Progenitor cell of endocrine pancreas (in vitro differentiated cells): Measurements from ENCODE around the gene DNAJB8. TPM values are rescaled to one million over a fixed set of nuclear protein-coding genes. Genes with fewer than 3 reads are reported as not detected.

Source experiments
- DNase-seq: peaks from one replicate; pipeline ENCODE4 v3.0.0; 2021; ENCODE audit warnings: low spot score; ENCODE audit not compliant: unreplicated experiment
- H3K27ac Mint-ChIP-seq: 2 replicates; pipeline ENCODE4 v1.8.0; 2021; ENCODE audit warnings: mild to moderate bottlenecking, moderate library complexity, mixed read lengths
- H3K27me3 Mint-ChIP-seq: 2 replicates; pipeline ENCODE4 v1.8.0; 2021; ENCODE audit warnings: mixed read lengths
- H3K36me3 Mint-ChIP-seq: 2 replicates; pipeline ENCODE4 v1.8.0; 2022; ENCODE audit warnings: mixed read lengths; ENCODE audit not compliant: insufficient read depth
- H3K4me1 Mint-ChIP-seq: 2 replicates; pipeline ENCODE4 v1.8.0; 2021; ENCODE audit warnings: low read depth, mixed read lengths
- H3K4me3 Mint-ChIP-seq: 2 replicates; pipeline ENCODE4 v1.8.0; 2021; ENCODE audit warnings: low read depth, mild to moderate bottlenecking, moderate library complexity, mixed read lengths
- H3K9me3 Mint-ChIP-seq: 2 replicates; pipeline ENCODE4 v1.8.0; 2021; ENCODE audit warnings: low read depth, mixed read lengths
- total RNA-seq: library from RNA; stranded (reverse); gene quantifications from 2 replicates; pipeline ENCODE4 v1.2.1, GENCODE V29; 2021
- TF ChIP-seq, protein P1 (sequence below): fragments of 200-600 bp; sonication (generic); IDR thresholded peaks from one replicate; pipeline ENCODE4 v1.5.0; 2021; ENCODE audit warnings: antibody characterized with exemption, mild to moderate bottlenecking; ENCODE audit not compliant: unreplicated experiment

DNAJB8 gene
- total RNA-seq, 1 donor from 2014 or later, result not detected

DNA sequence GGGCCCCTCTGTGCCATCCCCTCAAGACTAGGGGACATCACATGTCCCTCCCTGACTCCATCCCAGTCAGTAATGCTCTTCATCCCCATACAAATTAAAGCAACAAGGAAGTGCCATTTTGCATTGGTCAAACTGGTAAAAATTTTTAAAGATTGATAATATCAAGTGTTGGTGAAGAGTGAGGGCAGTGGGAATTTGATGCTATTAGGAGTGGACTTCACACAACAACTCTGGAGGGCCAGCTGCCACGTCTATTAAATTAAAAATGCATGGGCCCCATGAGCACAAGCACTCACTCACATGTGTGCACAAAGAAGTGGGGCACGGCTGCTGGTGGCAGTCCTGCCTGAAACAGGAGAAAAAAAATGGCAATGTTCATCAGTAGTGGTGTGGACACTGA lies 47.8 kb downstream of the DNAJB8 start:
- TF ChIP-seq, protein P1, sequence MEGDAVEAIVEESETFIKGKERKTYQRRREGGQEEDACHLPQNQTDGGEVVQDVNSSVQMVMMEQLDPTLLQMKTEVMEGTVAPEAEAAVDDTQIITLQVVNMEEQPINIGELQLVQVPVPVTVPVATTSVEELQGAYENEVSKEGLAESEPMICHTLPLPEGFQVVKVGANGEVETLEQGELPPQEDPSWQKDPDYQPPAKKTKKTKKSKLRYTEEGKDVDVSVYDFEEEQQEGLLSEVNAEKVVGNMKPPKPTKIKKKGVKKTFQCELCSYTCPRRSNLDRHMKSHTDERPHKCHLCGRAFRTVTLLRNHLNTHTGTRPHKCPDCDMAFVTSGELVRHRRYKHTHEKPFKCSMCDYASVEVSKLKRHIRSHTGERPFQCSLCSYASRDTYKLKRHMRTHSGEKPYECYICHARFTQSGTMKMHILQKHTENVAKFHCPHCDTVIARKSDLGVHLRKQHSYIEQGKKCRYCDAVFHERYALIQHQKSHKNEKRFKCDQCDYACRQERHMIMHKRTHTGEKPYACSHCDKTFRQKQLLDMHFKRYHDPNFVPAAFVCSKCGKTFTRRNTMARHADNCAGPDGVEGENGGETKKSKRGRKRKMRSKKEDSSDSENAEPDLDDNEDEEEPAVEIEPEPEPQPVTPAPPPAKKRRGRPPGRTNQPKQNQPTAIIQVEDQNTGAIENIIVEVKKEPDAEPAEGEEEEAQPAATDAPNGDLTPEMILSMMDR, result no peak
- no peak for DNase-seq
- Mint-ChIP-seq H3K4me1 (peaks cover 25% of the 10 kb centered on the region), H3K4me3 (no peak overlapping the region), H3K36me3 (peaks cover 1% of the 10 kb centered on the region), H3K9me3 (peaks cover 5% of the 10 kb centered on the region), H3K27ac (peak overlapping the region; percentile 5), H3K27me3 (peaks cover 40% of the 10 kb centered on the region)

DNA sequence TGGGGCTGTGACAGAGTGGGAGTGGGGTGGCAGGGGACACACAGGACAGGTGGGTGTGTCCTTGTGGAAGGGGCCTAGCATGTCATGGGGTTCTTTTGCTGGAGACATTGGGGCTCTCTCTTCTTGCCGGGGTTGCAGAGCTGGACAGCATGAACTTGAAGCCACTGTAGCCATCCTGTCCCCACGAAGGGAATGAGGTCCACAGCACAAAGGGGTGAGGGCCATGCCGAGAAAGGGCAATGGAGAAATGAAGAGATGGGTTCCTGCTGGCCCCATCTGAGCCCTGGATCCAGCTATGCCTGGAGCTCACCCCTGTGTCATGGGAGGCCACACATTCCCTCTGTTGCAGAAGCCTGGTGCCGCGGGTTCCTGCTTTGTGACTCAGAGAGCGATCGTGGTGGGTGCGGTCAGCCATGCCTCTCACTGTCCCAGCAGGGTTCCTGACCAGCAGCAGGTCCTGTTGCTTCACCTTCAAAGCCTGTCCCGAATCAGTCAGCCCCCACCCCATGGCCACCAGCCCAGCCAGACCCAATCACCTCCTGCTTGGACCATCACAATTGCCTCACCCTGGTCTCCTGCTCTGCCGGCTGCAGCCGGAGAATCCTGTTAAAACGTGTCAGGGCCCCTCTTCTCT lies 50.0 kb downstream of the DNAJB8 start:
- Mint-ChIP-seq H3K27ac (no peak overlapping the region), H3K4me3 (no peak overlapping the region), H3K9me3 (peaks cover 5% of the 10 kb centered on the region), H3K36me3 (peaks cover 1% of the 10 kb centered on the region), H3K4me1 (peaks cover 36% of the 10 kb centered on the region), H3K27me3 (peaks cover 37% of the 10 kb centered on the region)
- TF ChIP-seq, protein P1, result no peak
- no peak for DNase-seq

DNA sequence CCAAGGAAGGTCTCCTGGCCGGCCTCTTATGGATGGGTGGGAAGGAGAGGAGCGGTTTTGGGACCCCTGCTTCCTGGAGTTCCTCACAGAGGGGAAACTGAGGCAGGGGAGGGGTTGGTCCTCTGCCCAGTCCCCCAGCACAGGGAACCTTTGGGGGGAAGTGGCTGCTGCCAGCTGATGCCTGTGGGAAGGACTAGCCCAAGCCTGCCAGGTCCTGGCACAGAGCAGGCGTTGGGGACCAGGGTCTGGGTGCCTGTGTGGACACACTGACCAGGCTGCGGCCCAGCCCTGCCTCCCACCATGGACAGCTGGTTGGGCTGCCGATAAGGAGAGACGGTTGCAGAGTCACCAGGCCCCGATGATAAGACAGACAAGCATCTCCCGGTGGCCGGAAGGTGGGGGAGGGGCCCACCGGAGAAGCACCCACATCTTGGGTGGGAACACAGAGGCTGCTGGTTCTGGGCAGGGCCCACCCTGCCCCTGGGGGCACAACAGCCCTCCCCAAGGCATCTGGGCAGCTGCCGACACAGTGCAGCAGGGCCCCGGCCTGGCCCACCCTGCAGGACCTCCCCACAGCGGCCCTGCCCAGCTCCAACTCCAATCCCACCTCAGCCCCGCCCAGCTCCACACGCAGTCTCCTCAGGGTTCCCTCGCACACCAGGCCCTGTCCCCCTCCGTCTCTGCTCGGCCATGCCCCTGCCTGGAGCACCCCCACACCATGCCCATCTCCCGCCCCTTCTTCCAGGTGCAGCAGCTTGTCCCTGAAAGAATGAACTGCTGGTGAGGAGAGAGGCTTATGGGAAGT lies 50.7 kb downstream of the DNAJB8 start:
- no peak overlapping the region for H3K27ac Mint-ChIP-seq
- no peak overlapping the region for H3K4me3 Mint-ChIP-seq
- H3K4me1 Mint-ChIP-seq, result peaks cover 37% of the 10 kb centered on the region
- DNase-seq, result no peak
- H3K9me3 Mint-ChIP-seq, result peaks cover 5% of the 10 kb centered on the region
- peaks cover 1% of the 10 kb centered on the region for H3K36me3 Mint-ChIP-seq
- TF ChIP-seq, protein P1, result no peak
- H3K27me3 Mint-ChIP-seq, result peaks cover 37% of the 10 kb centered on the region

DNA sequence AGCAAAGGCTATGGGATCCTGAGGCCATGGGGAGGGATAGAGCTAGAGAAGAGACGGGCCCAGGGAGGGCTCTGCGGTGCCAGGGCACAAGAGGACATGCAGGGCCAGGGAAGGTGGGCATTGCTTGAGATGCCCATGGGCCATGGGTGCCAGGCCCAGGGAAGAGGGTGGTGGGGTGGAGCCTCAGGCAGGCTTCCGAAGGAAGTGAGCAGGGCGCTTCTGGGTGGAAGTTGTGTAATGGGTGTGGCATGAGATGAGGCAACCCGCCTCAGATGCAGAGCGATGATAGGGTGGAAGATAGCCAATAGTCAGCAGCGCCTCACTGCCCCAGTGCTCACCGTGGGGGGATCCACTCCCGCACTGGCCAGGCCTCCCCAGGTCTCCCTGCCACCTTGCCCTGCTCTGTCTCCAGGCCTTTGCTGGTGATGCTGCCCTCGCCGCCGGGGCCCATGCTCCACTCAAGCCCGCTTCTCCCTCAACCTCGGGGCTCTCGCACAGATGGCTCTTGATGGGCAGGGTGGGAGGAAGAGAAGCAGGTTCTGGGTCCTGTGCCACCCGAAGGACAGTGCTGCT lies 51.4 kb downstream of the DNAJB8 start:
- no peak for DNase-seq
- Mint-ChIP-seq H3K36me3 (peaks cover 1% of the 10 kb centered on the region), H3K4me1 (peaks cover 37% of the 10 kb centered on the region), H3K4me3 (no peak overlapping the region), H3K9me3 (peaks cover 5% of the 10 kb centered on the region), H3K27me3 (peaks cover 37% of the 10 kb centered on the region), H3K27ac (peak overlapping the region; percentile 21)
- TF ChIP-seq, protein P1, result no peak

DNA sequence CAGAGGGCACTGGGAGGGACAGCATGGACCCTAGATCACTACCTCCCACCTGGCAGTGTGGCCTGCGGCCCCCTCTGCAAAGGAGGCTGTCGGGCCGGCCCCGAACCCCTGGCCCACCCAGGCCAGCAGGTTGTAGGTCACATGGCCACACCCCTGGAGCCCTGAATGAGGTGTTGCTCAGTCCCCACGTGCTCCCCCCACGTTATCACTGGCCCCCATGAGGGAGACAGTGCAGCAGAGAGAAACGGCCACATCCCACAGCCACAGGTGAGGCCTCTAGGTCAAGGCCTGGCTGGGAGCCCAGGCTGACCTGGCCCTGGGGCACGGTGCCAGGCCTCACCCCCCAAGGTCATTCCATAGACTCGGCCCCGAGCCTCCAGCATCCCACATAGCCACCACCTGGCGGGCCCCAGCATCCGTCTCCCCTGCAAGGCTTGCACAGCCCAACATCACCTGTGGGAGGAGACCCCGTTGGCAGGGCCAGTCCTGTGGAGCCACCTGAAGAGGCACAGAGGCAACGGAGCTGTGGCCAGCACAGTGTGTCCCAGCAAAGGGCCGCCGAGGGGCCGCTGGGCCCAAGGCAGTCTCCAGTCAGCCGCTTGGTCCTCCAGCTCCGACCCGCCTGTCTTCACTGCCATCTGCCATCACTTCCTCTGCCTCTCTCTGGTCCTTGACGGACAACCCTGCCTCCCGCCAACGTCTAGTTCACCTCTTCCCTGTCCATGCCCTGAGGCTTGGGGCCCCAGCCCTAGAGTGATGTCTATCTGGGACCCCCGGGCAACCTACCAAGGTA lies 53.1 kb downstream of the DNAJB8 start:
- Mint-ChIP-seq H3K4me3 (no peak overlapping the region), H3K27me3 (peaks cover 34% of the 10 kb centered on the region), H3K27ac (no peak overlapping the region), H3K9me3 (no peaks in the 10 kb centered on the region), H3K36me3 (no peaks in the 10 kb centered on the region), H3K4me1 (peaks cover 31% of the 10 kb centered on the region)
- DNase-seq, result no peak
- TF ChIP-seq, protein P1, result no peak
